Adrenal gland (tissue), 5 donors: ENCODE measurements around the gene APOBEC2.

Source experiments
- POLR2A ChIP-seq, 2 donors: fragments of 450-650 bp; IDR thresholded peaks; one replicate each; pipeline ENCODE4 v1.6.1; 2017; ENCODE audit warnings: antibody characterized with exemption in 2 of 2, mild to moderate bottlenecking in 2 of 2, moderate library complexity in 1 of 2
- TF ChIP-seq, protein P1 (sequence below), 6 experiments: fragments of 450-650 bp in 4 of 6; fragments of 200-600 bp in 2 of 6; sonication (generic) in 1 of 6; IDR thresholded peaks; 1 replicate in 5 of 6; 2 replicates in 1 of 6; pipeline versions ENCODE4 v1.5.1 to v1.8.0; 2016 to 2021; ENCODE audit warnings: antibody characterized with exemption in 6 of 6, mild to moderate bottlenecking in 2 of 6, moderate library complexity in 1 of 6
- donor health status: DM: no; HTN: no; CAD: no.

- TF ChIP-seq POLR2A (IDR thresholded peaks at IDR 0.05): no peak
- TF ChIP-seq, protein P1, sequence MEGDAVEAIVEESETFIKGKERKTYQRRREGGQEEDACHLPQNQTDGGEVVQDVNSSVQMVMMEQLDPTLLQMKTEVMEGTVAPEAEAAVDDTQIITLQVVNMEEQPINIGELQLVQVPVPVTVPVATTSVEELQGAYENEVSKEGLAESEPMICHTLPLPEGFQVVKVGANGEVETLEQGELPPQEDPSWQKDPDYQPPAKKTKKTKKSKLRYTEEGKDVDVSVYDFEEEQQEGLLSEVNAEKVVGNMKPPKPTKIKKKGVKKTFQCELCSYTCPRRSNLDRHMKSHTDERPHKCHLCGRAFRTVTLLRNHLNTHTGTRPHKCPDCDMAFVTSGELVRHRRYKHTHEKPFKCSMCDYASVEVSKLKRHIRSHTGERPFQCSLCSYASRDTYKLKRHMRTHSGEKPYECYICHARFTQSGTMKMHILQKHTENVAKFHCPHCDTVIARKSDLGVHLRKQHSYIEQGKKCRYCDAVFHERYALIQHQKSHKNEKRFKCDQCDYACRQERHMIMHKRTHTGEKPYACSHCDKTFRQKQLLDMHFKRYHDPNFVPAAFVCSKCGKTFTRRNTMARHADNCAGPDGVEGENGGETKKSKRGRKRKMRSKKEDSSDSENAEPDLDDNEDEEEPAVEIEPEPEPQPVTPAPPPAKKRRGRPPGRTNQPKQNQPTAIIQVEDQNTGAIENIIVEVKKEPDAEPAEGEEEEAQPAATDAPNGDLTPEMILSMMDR (IDR thresholded peaks at IDR 0.05): peak in 5 of 6 experiments; percentile 5 to 26 (median 15)
Measured at GRCh38 chr6:41021832-41022231, 31.2 kb upstream of the APOBEC2 start.
